Kidney epithelial cell (primary cell): ENCODE results near the gene MVB12B. TPM values are rescaled to one million over a fixed set of nuclear protein-coding genes. Genes with fewer than 3 reads are reported as not detected.

Experiments used
- DNase-seq: peaks from one replicate; pipeline ENCODE4 v3.0.0-alpha.2; 2010; ENCODE audit warnings: low read depth
- H3K27me3 ChIP-seq: 2 replicates; pipeline ENCODE4 v1.6.0; 2011; ENCODE audit warnings: low read length; ENCODE audit not compliant: control insufficient read depth, insufficient read depth
- H3K36me3 ChIP-seq: 2 replicates; pipeline ENCODE4 v1.5.1; 2011; ENCODE audit warnings: low read length; ENCODE audit not compliant: control insufficient read depth, insufficient read depth
- H3K4me3 ChIP-seq: 2 replicates; pipeline ENCODE4 v1.5.1; 2011; ENCODE audit warnings: low read depth, mild to moderate bottlenecking, control low read depth, low read length
- total RNA-seq: library from RNA; depleted of rRNA; stranded (reverse); fragments of >200 nt; gene quantifications from 2 replicates; pipeline ENCODE4 v1.2.3, GENCODE V29; 2015
- TF ChIP-seq, protein P1 (sequence below): IDR thresholded peaks from 2 replicates; pipeline ENCODE4 v1.5.1; 2011; ENCODE audit warnings: mild to moderate bottlenecking, moderate library complexity, low read length, control low read depth, inconsistent platforms; ENCODE audit not compliant: insufficient read depth, poor library complexity, severe bottlenecking

Gene MVB12B
- total RNA-seq, 1 donor from 2014 or later = 13.1 TPM

DNA sequence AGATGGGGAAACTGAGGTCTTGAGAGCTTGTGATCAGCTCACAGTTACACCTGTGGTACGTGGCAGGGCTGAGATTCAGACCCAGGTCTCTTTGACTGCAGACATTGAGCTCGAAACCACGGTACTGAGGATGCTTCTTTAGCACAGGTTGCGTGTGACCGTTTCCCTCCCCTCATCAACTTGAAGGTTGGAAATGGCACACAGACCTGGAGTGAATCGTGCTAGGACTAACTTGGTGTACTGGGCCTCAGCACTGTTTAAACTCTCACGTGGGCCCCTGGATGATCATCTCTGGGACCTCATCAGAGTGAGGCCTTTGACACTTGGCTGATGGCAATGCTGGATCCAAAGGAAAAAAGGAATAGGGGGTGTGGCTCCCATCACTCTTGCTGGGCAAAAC is 106.0 kb downstream of the MVB12B start:
- H3K36me3 ChIP-seq = no peaks in the 10 kb centered on the region
- DNase-seq = no peak
- H3K4me3 ChIP-seq = no peak overlapping the region
- no peaks in the 10 kb centered on the region for H3K27me3 ChIP-seq
- TF ChIP-seq, protein P1, sequence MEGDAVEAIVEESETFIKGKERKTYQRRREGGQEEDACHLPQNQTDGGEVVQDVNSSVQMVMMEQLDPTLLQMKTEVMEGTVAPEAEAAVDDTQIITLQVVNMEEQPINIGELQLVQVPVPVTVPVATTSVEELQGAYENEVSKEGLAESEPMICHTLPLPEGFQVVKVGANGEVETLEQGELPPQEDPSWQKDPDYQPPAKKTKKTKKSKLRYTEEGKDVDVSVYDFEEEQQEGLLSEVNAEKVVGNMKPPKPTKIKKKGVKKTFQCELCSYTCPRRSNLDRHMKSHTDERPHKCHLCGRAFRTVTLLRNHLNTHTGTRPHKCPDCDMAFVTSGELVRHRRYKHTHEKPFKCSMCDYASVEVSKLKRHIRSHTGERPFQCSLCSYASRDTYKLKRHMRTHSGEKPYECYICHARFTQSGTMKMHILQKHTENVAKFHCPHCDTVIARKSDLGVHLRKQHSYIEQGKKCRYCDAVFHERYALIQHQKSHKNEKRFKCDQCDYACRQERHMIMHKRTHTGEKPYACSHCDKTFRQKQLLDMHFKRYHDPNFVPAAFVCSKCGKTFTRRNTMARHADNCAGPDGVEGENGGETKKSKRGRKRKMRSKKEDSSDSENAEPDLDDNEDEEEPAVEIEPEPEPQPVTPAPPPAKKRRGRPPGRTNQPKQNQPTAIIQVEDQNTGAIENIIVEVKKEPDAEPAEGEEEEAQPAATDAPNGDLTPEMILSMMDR = no peak

DNA sequence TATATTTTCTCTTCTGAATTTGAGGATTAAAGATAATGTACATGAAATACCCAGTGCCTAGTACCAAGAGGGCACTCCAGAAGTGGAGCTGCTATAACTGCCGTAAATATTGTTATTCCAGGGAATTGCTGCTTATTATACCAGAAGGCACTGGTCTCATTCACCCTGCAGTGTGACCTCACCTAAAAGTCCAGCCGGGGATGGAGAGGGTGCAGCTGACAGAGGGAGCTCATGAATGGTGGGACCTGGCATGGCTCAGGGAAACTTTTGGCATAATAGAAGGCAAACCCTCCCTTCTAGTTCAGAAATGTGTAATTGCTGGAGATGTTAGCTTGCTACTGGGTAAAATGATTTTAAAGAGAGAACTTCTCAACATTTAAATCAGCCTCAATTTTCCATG is 108.5 kb downstream of the MVB12B start:
- Histone ChIP-seq H3K27me3 (no peaks in the 10 kb centered on the region), H3K36me3 (no peaks in the 10 kb centered on the region), H3K4me3 (no peak overlapping the region)
- TF ChIP-seq, protein P1 = no peak
- no peak for DNase-seq

DNA sequence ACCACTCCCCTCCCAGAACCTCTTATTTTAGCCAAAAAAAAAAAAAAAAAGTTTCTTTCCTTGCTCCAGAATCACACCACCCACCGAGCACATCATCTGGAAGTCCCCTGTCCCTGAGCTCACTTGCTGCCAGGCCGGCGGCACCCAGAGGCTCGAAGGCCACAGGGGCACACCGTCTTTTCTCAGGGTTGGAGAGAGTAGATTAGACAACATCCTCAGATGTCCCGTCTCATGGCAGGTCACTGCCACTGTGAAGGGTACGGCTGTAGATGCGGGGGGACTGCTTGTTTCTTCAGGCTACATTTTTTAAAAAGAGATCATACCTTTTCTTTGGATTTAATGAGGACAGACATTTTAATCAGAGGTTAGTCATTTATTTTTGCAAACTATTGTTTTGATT is 109.0 kb downstream of the MVB12B start:
- no peak overlapping the region for H3K4me3 ChIP-seq
- TF ChIP-seq, protein P1 = no peak
- no peaks in the 10 kb centered on the region for H3K27me3 ChIP-seq
- no peaks in the 10 kb centered on the region for H3K36me3 ChIP-seq
- DNase-seq = no peak

DNA sequence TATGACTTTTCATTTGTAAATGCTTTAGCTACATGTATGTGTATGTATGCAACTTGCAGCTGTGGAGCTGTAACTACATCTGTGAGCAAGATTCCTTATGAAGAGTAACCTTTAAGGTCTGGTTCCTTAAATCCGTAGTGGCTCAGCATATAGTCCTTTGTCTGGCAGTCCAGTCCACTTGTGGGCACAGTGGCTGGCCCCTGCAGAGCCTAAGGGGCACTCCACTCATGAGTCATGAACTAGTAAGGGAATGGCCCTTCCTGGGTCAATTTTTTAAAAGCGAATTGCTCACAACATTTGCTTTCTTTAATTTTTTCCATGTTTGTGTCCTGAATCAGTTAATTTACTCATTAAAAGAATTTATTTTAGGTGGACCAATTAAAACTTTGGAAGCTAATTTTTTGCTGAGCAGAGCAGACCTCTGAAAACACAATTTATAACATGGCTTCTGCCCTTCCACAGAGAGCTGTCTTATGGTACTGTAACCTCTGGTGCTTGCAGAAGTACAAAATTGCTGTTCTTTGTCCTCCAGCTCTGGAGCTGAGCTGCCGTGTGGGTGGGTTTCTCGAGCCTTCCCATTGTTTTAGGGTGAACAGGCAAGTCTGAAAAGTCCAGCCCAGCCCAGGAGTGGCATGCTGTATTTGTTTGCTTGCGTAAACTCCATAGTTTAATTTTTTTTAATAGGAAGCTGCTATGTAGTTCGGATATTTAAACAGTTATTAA is 110.1 kb downstream of the MVB12B start:
- H3K4me3 ChIP-seq = no peak overlapping the region
- no peak for DNase-seq
- TF ChIP-seq, protein P1 = no peak
- H3K27me3 ChIP-seq = no peaks in the 10 kb centered on the region
- H3K36me3 ChIP-seq = no peaks in the 10 kb centered on the region

DNA sequence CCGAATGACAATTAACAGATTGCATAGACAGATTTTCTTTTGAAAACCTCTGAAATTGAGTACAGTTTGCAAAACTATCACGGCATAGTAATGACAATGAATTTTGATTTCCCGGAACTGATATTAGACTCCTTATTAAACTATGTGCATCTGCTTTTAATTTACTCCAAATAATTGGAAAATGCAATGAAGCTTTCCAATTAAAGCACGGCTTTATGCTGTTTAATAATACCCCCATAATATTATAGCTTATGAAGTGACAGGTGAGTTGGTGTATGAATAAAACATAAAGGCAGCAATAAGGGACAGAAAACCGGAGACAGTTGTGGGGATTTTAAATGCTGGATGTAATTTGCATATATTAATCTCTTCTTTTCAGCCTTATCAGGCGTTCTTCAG is 110.6 kb downstream of the MVB12B start:
- no peaks in the 10 kb centered on the region for H3K36me3 ChIP-seq
- TF ChIP-seq, protein P1 = no peak
- H3K4me3 ChIP-seq = no peak overlapping the region
- no peaks in the 10 kb centered on the region for H3K27me3 ChIP-seq
- no peak for DNase-seq

DNA sequence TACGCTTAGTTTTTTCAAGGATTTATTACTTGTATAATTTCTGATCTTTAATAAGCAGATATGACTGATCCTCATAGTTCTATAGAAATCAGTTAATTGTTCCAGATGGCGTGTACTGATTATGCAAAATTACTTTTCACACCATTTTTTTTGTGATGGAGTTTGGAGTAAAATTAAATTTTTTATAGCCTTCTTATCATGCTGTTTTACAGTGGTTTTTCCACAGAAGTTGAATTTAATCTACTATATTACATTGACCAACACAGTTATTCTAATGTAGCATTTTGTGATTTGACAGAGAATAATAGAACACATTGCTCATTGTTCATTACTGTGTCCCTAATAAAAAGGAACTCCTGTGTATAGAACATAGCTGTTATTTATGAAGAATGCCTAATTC is 111.1 kb downstream of the MVB12B start:
- Histone ChIP-seq H3K27me3 (no peaks in the 10 kb centered on the region), H3K36me3 (no peaks in the 10 kb centered on the region), H3K4me3 (no peak overlapping the region)
- TF ChIP-seq, protein P1 = no peak
- DNase-seq = no peak
